Activated CD8-positive, alpha-beta T cell treated with anti-CD3 and anti-CD28 coated beads for 36 hours (primary cell): ENCODE data around the gene CAMK1. TPM values are rescaled to one million over a fixed set of nuclear protein-coding genes. Genes with fewer than 3 reads are reported as not detected.
A peak's percentile ranks its signal among the peaks of the same experiment; 100 is the strongest.

Source experiments
- ATAC-seq: fragments of 200-7000 bp; cut with Tn5 transposase; one replicate; pipeline ENCODE4 v1.10.0; 2021; ENCODE audit warnings: mild to moderate bottlenecking, moderate library complexity
- CTCF ChIA-PET: fragments of 350-600 bp; sonication (Branson Sonifier 250); formaldehyde crosslinking; loops from one replicate; lab custom pipeline; 2021; ENCODE audit warnings: antibody characterized with exemption; lab: Charles Lee
- POLR2A ChIA-PET: fragments of 350-600 bp; sonication (Branson Sonifier 250); formaldehyde crosslinking; loops from one replicate; lab custom pipeline; 2021; ENCODE audit warnings: antibody characterized with exemption; lab: Charles Lee
- DNase-seq: peaks from one replicate; pipeline ENCODE4 v3.0.0-alpha.2; 2020
- H3K27ac Mint-ChIP-seq: one replicate; pipeline ENCODE4 v1.8.0; 2021; ENCODE audit warnings: mild to moderate bottlenecking, mixed read lengths
- H3K27me3 Mint-ChIP-seq: one replicate; pipeline ENCODE4 v1.8.0; 2021; ENCODE audit warnings: mixed read lengths
- H3K36me3 Mint-ChIP-seq: one replicate; pipeline ENCODE4 v1.8.0; 2021; ENCODE audit warnings: low read depth, mixed read lengths
- H3K4me1 Mint-ChIP-seq: one replicate; pipeline ENCODE4 v1.8.0; 2021; ENCODE audit warnings: low read depth, mixed read lengths
- H3K4me3 Mint-ChIP-seq: one replicate; pipeline ENCODE4 v1.8.0; 2021; ENCODE audit warnings: mild to moderate bottlenecking, moderate library complexity, mixed read lengths
- H3K9me3 Mint-ChIP-seq: one replicate; pipeline ENCODE4 v1.8.0; 2021; ENCODE audit warnings: mixed read lengths
- CTCF ChIP-seq: fragments of 200-600 bp; IDR thresholded peaks from one replicate; pipeline ENCODE4 v1.8.0; 2022; ENCODE audit warnings: antibody characterized with exemption, mild to moderate bottlenecking
- intact Hi-C: fragments of 100-400 bp; cut with micrococcal nuclease; formaldehyde crosslinking; loops from one replicate; pipeline ENCODE4 v1.10.0; 2022
- total RNA-seq, 2 experiments: library from RNA; stranded (reverse); gene quantifications; one replicate each; pipeline ENCODE4 v1.2.3, GENCODE V29; 2021

Gene CAMK1
- total RNA-seq, 2 experiments from 2014 or later, result 41.7 to 45.7 TPM

GRCh38 chr3:9786825-9787669 lies 17.3 kb upstream of the CAMK1 start:
- H3K27me3 Mint-ChIP-seq, result no peaks in the 10 kb centered on the region
- ATAC-seq, result peak; percentile 6
- H3K4me3 Mint-ChIP-seq, result peak overlapping the region; percentile 36
- ChIA-PET CTCF (interaction anchor here (0.7 to 1.1 kb wide), 5 partner anchors 11 to 146 kb away, joined by 3 to 5 read pairs (median 3); partner anchors contain the start of genes CRELD1 and OGG1), POLR2A (interaction anchor here (0.8 to 1.5 kb wide), 5 partner anchors 9 to 56 kb away, joined by 3 to 8 read pairs (median 4); partner anchors contain the start of genes BRPF1 and CAMK1)
- no peaks in the 10 kb centered on the region for H3K9me3 Mint-ChIP-seq
- peaks cover 71% of the 10 kb centered on the region for H3K36me3 Mint-ChIP-seq
- intact Hi-C loops, result no loop called here
- peak overlapping the region; percentile 92 for H3K27ac Mint-ChIP-seq
- H3K4me1 Mint-ChIP-seq, result peaks cover 53% of the 10 kb centered on the region
- no peak for DNase-seq
- TF ChIP-seq CTCF, result peak; percentile 61

- CTCF ChIA-PET, result interaction anchor here (0.5 to 1.0 kb wide), 5 partner anchors 11 to 59 kb away, joined by 3 to 5 read pairs (median 3); partner anchors contain the start of gene OGG1
Observed at GRCh38 chr3:9786209-9786739, 16.5 kb upstream of the CAMK1 start.

GRCh38 chr3:9785602-9786001 lies 15.9 kb upstream of the CAMK1 start:
- Mint-ChIP-seq H3K36me3 (peaks cover 68% of the 10 kb centered on the region), H3K27ac (no peak overlapping the region), H3K4me1 (peaks cover 51% of the 10 kb centered on the region), H3K27me3 (no peaks in the 10 kb centered on the region), H3K4me3 (no peak overlapping the region), H3K9me3 (no peaks in the 10 kb centered on the region)
- no peak for ATAC-seq
- no peak for DNase-seq
- ChIA-PET POLR2A (interaction anchor here (1.2 to 1.6 kb wide), 4 partner anchors 8 to 55 kb away, joined by 3 to 8 read pairs (median 4); partner anchors contain the start of genes BRPF1 and CAMK1), CTCF (interaction anchor here (1.0 kb wide), 2 partner anchors 36 to 58 kb away, joined by 3 read pairs; partner anchors contain the start of gene OGG1)
- intact Hi-C loops, result no loop called here
- TF ChIP-seq CTCF, result no peak

More at GRCh38 chr3:9786209-9786739, 16.5 kb upstream of the CAMK1 start:
- H3K4me3 Mint-ChIP-seq, result no peak overlapping the region
- no peak for TF ChIP-seq CTCF
- DNase-seq (no peak), ATAC-seq (no peak)
- H3K27me3 Mint-ChIP-seq, result no peaks in the 10 kb centered on the region
- POLR2A ChIA-PET, result interaction anchor here (1.2 to 1.4 kb wide), 3 partner anchors 8 to 55 kb away, joined by 3 to 8 read pairs (median 4); partner anchors contain the start of genes BRPF1 and CAMK1
- peaks cover 51% of the 10 kb centered on the region for H3K4me1 Mint-ChIP-seq
- H3K9me3 Mint-ChIP-seq, result no peaks in the 10 kb centered on the region
- intact Hi-C loops, result no loop called here
- peaks cover 68% of the 10 kb centered on the region for H3K36me3 Mint-ChIP-seq
- H3K27ac Mint-ChIP-seq, result peak overlapping the region; percentile 92

GRCh38 chr3:9784965-9785364 lies 15.2 kb upstream of the CAMK1 start:
- no peak for ATAC-seq
- ChIA-PET POLR2A (interaction anchor here (1.6 kb wide), 1 partner anchor 48 kb away, joined by 4 read pairs; no protein-coding TSS in a partner anchor), CTCF (no interaction called here)
- intact Hi-C loops, result no loop called here
- peaks cover 68% of the 10 kb centered on the region for H3K36me3 Mint-ChIP-seq
- no peaks in the 10 kb centered on the region for H3K9me3 Mint-ChIP-seq
- no peaks in the 10 kb centered on the region for H3K27me3 Mint-ChIP-seq
- H3K4me3 Mint-ChIP-seq, result no peak overlapping the region
- no peak for DNase-seq
- no peak overlapping the region for H3K27ac Mint-ChIP-seq
- H3K4me1 Mint-ChIP-seq, result peaks cover 51% of the 10 kb centered on the region
- no peak for TF ChIP-seq CTCF
